Fibroblast of skin of left quadriceps (primary cell): Measurements from ENCODE around the gene AGRN.
A peak's percentile ranks its signal among the peaks of the same experiment; 100 is the strongest.
"Not testable (repeated sequence)": the region's sequence is repeated elsewhere in the genome, so short reads cannot be mapped to it uniquely, and the experiment has no call there.

ENCODE experiments used
- DNase-seq, 2 experiments: peaks; one replicate each; pipeline ENCODE4 v3.0.0-alpha.2; 2013; ENCODE audit warnings: low read depth in 2 of 2

AGRN gene

GRCh38 chr1:1052003-1052840 is 32.3 kb downstream of the AGRN start:
- no peak for DNase-seq

- DNase-seq = no peak
These were observed 33.1 kb downstream of the AGRN start for GRCh38 chr1:1053022-1053421.

- no peak for DNase-seq
These were observed 33.8 kb downstream of the AGRN start for GRCh38 chr1:1053682-1054081.

GRCh38 chr1:1054099-1054700 is 34.3 kb downstream of the AGRN start:
- no peak for DNase-seq

GRCh38 chr1:1054971-1055370 is 35.1 kb downstream of the AGRN start:
- DNase-seq = no peak

- DNase-seq = no peak
These were observed 36.2 kb downstream of the AGRN start for GRCh38 chr1:1055841-1056736.

GRCh38 chr1:1057769-1058087 is 37.8 kb downstream of the AGRN start:
- DNase-seq = not testable (repeated sequence)

- DNase-seq = no peak
These were observed 38.4 kb downstream of the AGRN start for GRCh38 chr1:1058088-1058905.

- DNase-seq = no peak
These were observed 39.1 kb downstream of the AGRN start for GRCh38 chr1:1058921-1059493.

- peak; percentile 32 to 36 for DNase-seq
These were observed 39.8 kb downstream of the AGRN start for GRCh38 chr1:1059494-1060280.

- DNase-seq = no peak
These were observed 40.5 kb downstream of the AGRN start for GRCh38 chr1:1060281-1061000.

GRCh38 chr1:1061682-1062345 is 41.9 kb downstream of the AGRN start:
- DNase-seq = no peak

- no peak for DNase-seq
These were observed 42.6 kb downstream of the AGRN start for GRCh38 chr1:1062348-1063163.

GRCh38 chr1:1063261-1063944 is 43.5 kb downstream of the AGRN start:
- DNase-seq = no peak

GRCh38 chr1:1063945-1064831 is 44.3 kb downstream of the AGRN start:
- peak; percentile 13 to 17 for DNase-seq

GRCh38 chr1:1065265-1065939 is 45.5 kb downstream of the AGRN start:
- DNase-seq = no peak
